NCI-H82 (cell line): ENCODE measurements around the gene SHB.

Experiments
- DNase-seq: peaks from one replicate; lab custom pipeline; 2025; lab: John Stamatoyannopoulos, UW

The SHB gene

GRCh38 chr9:38008168-38009034, 60.6 kb downstream of the SHB start:
- no peak for DNase-seq

- no peak for DNase-seq
These were observed 62.0 kb downstream of the SHB start for GRCh38 chr9:38007016-38007415.

- no peak for DNase-seq
These were observed 62.9 kb downstream of the SHB start for GRCh38 chr9:38006163-38006562.

- no peak for DNase-seq
These were observed 64.0 kb downstream of the SHB start for GRCh38 chr9:38004809-38005560.

- DNase-seq = no peak
These were observed 64.8 kb downstream of the SHB start for GRCh38 chr9:38003946-38004808.

GRCh38 chr9:38003230-38003629, 65.8 kb downstream of the SHB start:
- DNase-seq = no peak

GRCh38 chr9:38001430-38001829, 67.6 kb downstream of the SHB start:
- no peak for DNase-seq

GRCh38 chr9:38000735-38001134, 68.3 kb downstream of the SHB start:
- no peak for DNase-seq

GRCh38 chr9:38000332-38000731, 68.7 kb downstream of the SHB start:
- DNase-seq = no peak

GRCh38 chr9:37999588-38000189, 69.3 kb downstream of the SHB start:
- DNase-seq = no peak

GRCh38 chr9:37998881-37999587, 70.0 kb downstream of the SHB start:
- DNase-seq = no peak

GRCh38 chr9:37997636-37998374, 71.2 kb downstream of the SHB start:
- peak; percentile 49 for DNase-seq

GRCh38 chr9:37996819-37997217, 72.2 kb downstream of the SHB start:
- DNase-seq = peak; percentile 24

GRCh38 chr9:37995961-37996818, 72.8 kb downstream of the SHB start:
- DNase-seq = peak; percentile 44

GRCh38 chr9:37995348-37995737, 73.7 kb downstream of the SHB start:
- DNase-seq = no peak

- peak; percentile 79 for DNase-seq
These were observed 74.2 kb downstream of the SHB start for GRCh38 chr9:37994639-37995347.

- no peak for DNase-seq
These were observed 76.1 kb downstream of the SHB start for GRCh38 chr9:37992924-37993349.

- DNase-seq = no peak
These were observed 78.5 kb downstream of the SHB start for GRCh38 chr9:37990404-37991015.
